Spleen (tissue), 7 donors: ENCODE results near the gene DEAF1.

ENCODE experiments used
- POLR2A ChIP-seq, 3 donors: fragments of 450-650 bp; IDR thresholded peaks; one replicate each; pipeline ENCODE4 v1.5.1; 2017; ENCODE audit warnings: antibody characterized with exemption in 3 of 3, mild to moderate bottlenecking in 1 of 3
- TF ChIP-seq, protein P1 (sequence below), 11 experiments: fragments of 200-600 bp in 7 of 11; fragments of 450-650 bp in 4 of 11; sonication (generic) in 4 of 11; IDR thresholded peaks in 8 of 11; conservative IDR thresholded peaks in 3 of 11; 1 replicate in 7 of 11; 2 replicates in 4 of 11; pipeline versions ENCODE4 v1.4.0 to v1.8.0; 2016 to 2021; ENCODE audit warnings: antibody characterized with exemption in 11 of 11, inconsistent platforms in 4 of 11, mild to moderate bottlenecking in 1 of 11
- donor health status: DM: no; HTN: no; CAD: no; lungs with moderate emphysema.
- donor health status: DM: no; HTN: no; CAD: no.
- donor health status: DM: no; HTN: no; CAD: no.

- TF ChIP-seq, protein P1, sequence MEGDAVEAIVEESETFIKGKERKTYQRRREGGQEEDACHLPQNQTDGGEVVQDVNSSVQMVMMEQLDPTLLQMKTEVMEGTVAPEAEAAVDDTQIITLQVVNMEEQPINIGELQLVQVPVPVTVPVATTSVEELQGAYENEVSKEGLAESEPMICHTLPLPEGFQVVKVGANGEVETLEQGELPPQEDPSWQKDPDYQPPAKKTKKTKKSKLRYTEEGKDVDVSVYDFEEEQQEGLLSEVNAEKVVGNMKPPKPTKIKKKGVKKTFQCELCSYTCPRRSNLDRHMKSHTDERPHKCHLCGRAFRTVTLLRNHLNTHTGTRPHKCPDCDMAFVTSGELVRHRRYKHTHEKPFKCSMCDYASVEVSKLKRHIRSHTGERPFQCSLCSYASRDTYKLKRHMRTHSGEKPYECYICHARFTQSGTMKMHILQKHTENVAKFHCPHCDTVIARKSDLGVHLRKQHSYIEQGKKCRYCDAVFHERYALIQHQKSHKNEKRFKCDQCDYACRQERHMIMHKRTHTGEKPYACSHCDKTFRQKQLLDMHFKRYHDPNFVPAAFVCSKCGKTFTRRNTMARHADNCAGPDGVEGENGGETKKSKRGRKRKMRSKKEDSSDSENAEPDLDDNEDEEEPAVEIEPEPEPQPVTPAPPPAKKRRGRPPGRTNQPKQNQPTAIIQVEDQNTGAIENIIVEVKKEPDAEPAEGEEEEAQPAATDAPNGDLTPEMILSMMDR (IDR thresholded peaks at IDR 0.05 in 8 of 11, conservative IDR thresholded peaks at IDR 0.05 in 3 of 11): no peak
- no peak for TF ChIP-seq POLR2A (IDR thresholded peaks at IDR 0.05)
These were observed 47.1 kb upstream of the DEAF1 start for GRCh38 chr11:742156-742546.
